PC-3 (cell line): Measurements from ENCODE around the gene DHH. TPM values are rescaled to one million over a fixed set of nuclear protein-coding genes. Genes with fewer than 3 reads are reported as not detected.

ENCODE experiments used
- ATAC-seq: fragments of 200-7000 bp; cut with Tn5 transposase; 2 replicates; pipeline ENCODE4 v1.9.1; 2020; ENCODE audit warnings: mild to moderate bottlenecking, moderate library complexity
- BruUV-seq: library from RNA; stranded (reverse); fragments of 400-500 nt; replicated peaks from 2 replicates; lab custom pipeline; 2021; lab: Mats Ljungman, UMichigan
- CTCF ChIA-PET: fragments of 300-600 bp; sonication (Branson Sonifier 250); formaldehyde crosslinking; loops from one replicate; lab custom pipeline; 2022; ENCODE audit warnings: antibody characterized with exemption; lab: Charles Lee
- POLR2A ChIA-PET: fragments of 300-600 bp; sonication (Branson Sonifier 250); formaldehyde crosslinking; loops from one replicate; lab custom pipeline; 2022; ENCODE audit warnings: antibody characterized with exemption; ENCODE audit not compliant: unreplicated experiment; lab: Charles Lee
- DNase-seq: peaks from one replicate; pipeline ENCODE4 v3.0.0-alpha.2; 2015
- H2AFZ ChIP-seq: fragments of 300-600 bp; sonication (generic); 2 replicates; pipeline ENCODE4 v1.6.0; 2016; ENCODE audit warnings: antibody characterized with exemption, low read length
- H3F3A ChIP-seq: fragments of 300-600 bp; sonication (generic); one replicate; pipeline ENCODE4 v1.6.0; 2017; ENCODE audit warnings: antibody characterized with exemption, low read length, control low read depth, mild to moderate bottlenecking; ENCODE audit not compliant: unreplicated experiment
- H3K27ac ChIP-seq: fragments of 300-600 bp; sonication (generic); 2 replicates; pipeline ENCODE4 v1.5.1; 2016; ENCODE audit warnings: mild to moderate bottlenecking, low read length
- H3K27me3 ChIP-seq: fragments of 300-600 bp; sonication (generic); 2 replicates; pipeline ENCODE4 v1.6.1; 2016; ENCODE audit warnings: low read length, mixed read lengths
- H3K36me3 ChIP-seq: fragments of 300-600 bp; sonication (generic); 2 replicates; pipeline ENCODE4 v1.6.1; 2016; ENCODE audit warnings: low read depth, mixed run types, low read length, mixed read lengths
- H3K4me1 ChIP-seq: fragments of 300-600 bp; sonication (generic); 2 replicates; pipeline ENCODE4 v1.5.1; 2016; ENCODE audit warnings: low read length; ENCODE audit not compliant: insufficient read depth
- H3K4me2 ChIP-seq: fragments of 300-600 bp; sonication (generic); 2 replicates; pipeline ENCODE4 v1.6.0; 2016; ENCODE audit warnings: low read length
- H3K4me3 ChIP-seq: fragments of 300-600 bp; sonication (generic); 2 replicates; pipeline ENCODE4 v1.5.1; 2016; ENCODE audit warnings: mild to moderate bottlenecking, low read length, mixed read lengths
- H3K79me2 ChIP-seq: fragments of 300-600 bp; sonication (generic); 2 replicates; pipeline ENCODE4 v1.6.1; 2017; ENCODE audit warnings: low read length, mixed read lengths
- H3K9ac ChIP-seq: fragments of 300-600 bp; sonication (generic); 2 replicates; pipeline ENCODE4 v1.6.0; 2016; ENCODE audit warnings: mild to moderate bottlenecking, low read length
- H3K9me2 ChIP-seq: fragments of 300-600 bp; sonication (generic); replicated peaks from 2 replicates; pipeline ENCODE4 v1.6.1; 2016; ENCODE audit warnings: mixed run types, low read length, mixed read lengths
- H3K9me3 ChIP-seq: fragments of 300-600 bp; sonication (generic); 2 replicates; pipeline ENCODE4 v1.6.1; 2016; ENCODE audit warnings: low read length, mixed read lengths
- H4K20me1 ChIP-seq: fragments of 300-600 bp; sonication (generic); 2 replicates; pipeline ENCODE4 v1.6.1; 2016; ENCODE audit warnings: low read length, mixed read lengths
- EZH2 ChIP-seq: fragments of 300-600 bp; sonication (generic); IDR thresholded peaks from one replicate; pipeline ENCODE4 v1.6.1; 2017; ENCODE audit warnings: antibody characterized with exemption, mild to moderate bottlenecking, low read length; ENCODE audit not compliant: unreplicated experiment
- EZH2phosphoT487 ChIP-seq: fragments of 300-600 bp; sonication (generic); IDR thresholded peaks from 2 replicates; pipeline ENCODE4 v1.6.1; 2018; ENCODE audit warnings: mild to moderate bottlenecking, antibody characterized with exemption, low read length, borderline replicate concordance
- intact Hi-C: fragments of 100-400 bp; cut with micrococcal nuclease; formaldehyde crosslinking; loops from 2 replicates; pipeline ENCODE4 v1.9.0; 2023
- total RNA-seq: library from RNA; depleted of rRNA; stranded (reverse); fragments of >200 nt; gene quantifications from 2 replicates; pipeline ENCODE4 v1.2.3, GENCODE V29; 2014
- TF ChIP-seq, protein P1 (sequence below): fragments of 300-600 bp; sonication (generic); conservative IDR thresholded peaks from 2 replicates; pipeline ENCODE4 v1.5.1; 2017; ENCODE audit warnings: antibody characterized with exemption, low read depth, mild to moderate bottlenecking, low read length

DHH gene
- total RNA-seq, 1 experiment from 2014 or later, result 0.04 TPM

DNA sequence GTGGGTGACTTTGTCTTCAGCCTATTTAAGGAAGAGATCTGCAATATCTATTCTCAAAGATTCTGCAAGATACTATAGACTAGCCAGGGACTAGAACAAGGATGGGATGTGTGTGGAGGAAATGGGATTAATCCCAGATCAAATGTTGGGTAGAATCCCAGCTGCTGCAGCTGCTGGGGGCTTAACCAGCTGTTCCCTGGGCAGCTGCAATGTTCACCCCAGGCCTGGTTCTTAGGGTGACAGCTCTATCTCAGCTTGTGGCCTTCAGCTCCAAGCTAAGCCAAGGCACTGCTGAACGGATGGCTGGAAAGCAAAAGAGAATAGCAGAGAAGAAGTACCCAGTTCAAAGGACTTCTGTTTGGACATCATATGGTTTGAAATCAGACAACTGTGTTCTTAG is 14.8 kb downstream of the DHH start:
- Histone ChIP-seq H3K4me3 (no peak overlapping the region), H3K27me3 (no peaks in the 10 kb centered on the region), H4K20me1 (no peaks in the 10 kb centered on the region), H3K27ac (no peak overlapping the region), H3K4me1 (no peaks in the 10 kb centered on the region), H3K79me2 (no peaks in the 10 kb centered on the region), H3F3A (no peaks in the 10 kb centered on the region), H3K36me3 (no peaks in the 10 kb centered on the region), H3K9me3 (no peaks in the 10 kb centered on the region), H3K4me2 (no peak overlapping the region), H2AFZ (no peak overlapping the region), H3K9ac (no peak overlapping the region), H3K9me2 (no peaks in the 10 kb centered on the region)
- BruUV-seq, result no TSS peak
- intact Hi-C loops, result no loop called here
- ChIA-PET POLR2A (no interaction called here), CTCF (no interaction called here)
- ATAC-seq (no peak), DNase-seq (no peak)
- no peak for TF ChIP-seq EZH2phosphoT487
- TF ChIP-seq, protein P1, sequence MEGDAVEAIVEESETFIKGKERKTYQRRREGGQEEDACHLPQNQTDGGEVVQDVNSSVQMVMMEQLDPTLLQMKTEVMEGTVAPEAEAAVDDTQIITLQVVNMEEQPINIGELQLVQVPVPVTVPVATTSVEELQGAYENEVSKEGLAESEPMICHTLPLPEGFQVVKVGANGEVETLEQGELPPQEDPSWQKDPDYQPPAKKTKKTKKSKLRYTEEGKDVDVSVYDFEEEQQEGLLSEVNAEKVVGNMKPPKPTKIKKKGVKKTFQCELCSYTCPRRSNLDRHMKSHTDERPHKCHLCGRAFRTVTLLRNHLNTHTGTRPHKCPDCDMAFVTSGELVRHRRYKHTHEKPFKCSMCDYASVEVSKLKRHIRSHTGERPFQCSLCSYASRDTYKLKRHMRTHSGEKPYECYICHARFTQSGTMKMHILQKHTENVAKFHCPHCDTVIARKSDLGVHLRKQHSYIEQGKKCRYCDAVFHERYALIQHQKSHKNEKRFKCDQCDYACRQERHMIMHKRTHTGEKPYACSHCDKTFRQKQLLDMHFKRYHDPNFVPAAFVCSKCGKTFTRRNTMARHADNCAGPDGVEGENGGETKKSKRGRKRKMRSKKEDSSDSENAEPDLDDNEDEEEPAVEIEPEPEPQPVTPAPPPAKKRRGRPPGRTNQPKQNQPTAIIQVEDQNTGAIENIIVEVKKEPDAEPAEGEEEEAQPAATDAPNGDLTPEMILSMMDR, result no peak
- TF ChIP-seq EZH2, result no peak

DNA sequence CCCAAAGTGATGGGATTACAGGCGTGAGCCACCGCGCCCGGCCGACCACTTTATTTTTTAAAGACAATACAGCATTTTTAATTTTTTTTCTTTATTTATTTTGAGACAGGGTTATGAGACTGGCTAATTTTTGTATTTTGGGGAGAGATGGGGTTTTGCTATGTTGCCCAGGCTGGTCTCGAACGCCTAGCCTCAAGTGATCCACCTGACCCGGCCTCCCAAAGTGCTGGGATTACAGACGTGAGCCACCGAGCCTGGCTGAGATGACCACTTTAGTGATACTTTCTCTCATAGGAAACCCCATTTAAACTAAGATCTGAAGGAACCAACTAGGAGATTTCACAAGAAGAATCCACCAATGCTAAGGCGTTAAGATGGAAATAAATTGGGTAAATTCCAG is 23.6 kb downstream of the DHH start:
- Histone ChIP-seq H3K27ac (no peak overlapping the region), H3F3A (no peaks in the 10 kb centered on the region), H3K27me3 (no peaks in the 10 kb centered on the region), H3K9me2 (no peaks in the 10 kb centered on the region), H3K4me3 (no peak overlapping the region), H4K20me1 (no peaks in the 10 kb centered on the region), H3K4me1 (peaks cover 10% of the 10 kb centered on the region; the same call in 1 of the 2 replicates), H3K4me2 (no peak overlapping the region), H3K79me2 (no peaks in the 10 kb centered on the region), H3K36me3 (no peaks in the 10 kb centered on the region), H2AFZ (no peak overlapping the region), H3K9me3 (no peaks in the 10 kb centered on the region), H3K9ac (no peak overlapping the region)
- ATAC-seq, result no peak
- BruUV-seq, result no TSS peak
- ChIA-PET CTCF (no interaction called here), POLR2A (no interaction called here)
- intact Hi-C loops, result no loop called here
- TF ChIP-seq EZH2 (no peak), EZH2phosphoT487 (no peak)
- TF ChIP-seq, protein P1, result no peak
- DNase-seq, result no peak
